ENCODE data around the gene LMOD2.

LMOD2 gene

GRCh38 chr7:123673752-123674398, 18.2 kb downstream of the LMOD2 start:
- no peak for DNase-seq (ENCODE audit: low read depth)

- DNase-seq (ENCODE audit: low read depth), result no peak
Measured at GRCh38 chr7:123674399-123675180, 18.9 kb downstream of the LMOD2 start.

GRCh38 chr7:123675181-123675473, 19.5 kb downstream of the LMOD2 start:
- DNase-seq (ENCODE audit: low read depth), result no peak

- DNase-seq (ENCODE audit: low read depth), result no peak
Measured at GRCh38 chr7:123677061-123677715, 21.5 kb downstream of the LMOD2 start.

- DNase-seq (ENCODE audit: low read depth), result no peak
Measured at GRCh38 chr7:123679614-123680013, 23.9 kb downstream of the LMOD2 start.

- no peak for DNase-seq (ENCODE audit: low read depth)
Measured at GRCh38 chr7:123680580-123680979, 24.9 kb downstream of the LMOD2 start.

- no peak for DNase-seq (ENCODE audit: low read depth)
Measured at GRCh38 chr7:123681561-123681960, 25.9 kb downstream of the LMOD2 start.

GRCh38 chr7:123682690-123683089, 27.0 kb downstream of the LMOD2 start:
- no peak for DNase-seq (ENCODE audit: low read depth)

- no peak for DNase-seq (ENCODE audit: low read depth)
Measured at GRCh38 chr7:123687161-123687560, 31.5 kb downstream of the LMOD2 start.

GRCh38 chr7:123687727-123688126, 32.1 kb downstream of the LMOD2 start:
- no peak for DNase-seq (ENCODE audit: low read depth)

- DNase-seq (ENCODE audit: low read depth), result no peak
Measured at GRCh38 chr7:123689250-123689649, 33.6 kb downstream of the LMOD2 start.

- no peak for DNase-seq (ENCODE audit: low read depth)
Measured at GRCh38 chr7:123690550-123690949, 34.9 kb downstream of the LMOD2 start.

- DNase-seq (ENCODE audit: low read depth), result no peak
Measured at GRCh38 chr7:123692471-123692877, 36.8 kb downstream of the LMOD2 start.

- DNase-seq (ENCODE audit: low read depth), result no peak
Measured at GRCh38 chr7:123695944-123696677, 40.4 kb downstream of the LMOD2 start.

- no peak for DNase-seq (ENCODE audit: low read depth)
Measured at GRCh38 chr7:123705211-123705901, 49.7 kb downstream of the LMOD2 start.

GRCh38 chr7:123709525-123709924, 53.9 kb downstream of the LMOD2 start:
- no peak for DNase-seq (ENCODE audit: low read depth)

GRCh38 chr7:123710683-123711082, 55.0 kb downstream of the LMOD2 start:
- DNase-seq (ENCODE audit: low read depth), result no peak

- DNase-seq (ENCODE audit: low read depth), result no peak
Measured at GRCh38 chr7:123711832-123712293, 56.2 kb downstream of the LMOD2 start.

GRCh38 chr7:123712619-123713018, 57.0 kb downstream of the LMOD2 start:
- no peak for DNase-seq (ENCODE audit: low read depth)
